H9 (cell line): ENCODE measurements around the gene EPB41. TPM values are rescaled to one million over a fixed set of nuclear protein-coding genes. Genes with fewer than 3 reads are reported as not detected.
A peak's percentile ranks its signal among the peaks of the same experiment; 100 is the strongest.

Source experiments
- DNase-seq: peaks from one replicate; pipeline ENCODE4 v3.0.0-alpha.2; 2017
- H2AFZ ChIP-seq: one replicate; pipeline ENCODE4 v1.6.1; 2013; ENCODE audit warnings: mild to moderate bottlenecking, low read length, control low read depth, moderate library complexity
- H2AK5ac ChIP-seq: 2 replicates; pipeline ENCODE4 v1.6.1; 2013; ENCODE audit warnings: low read length, control low read depth, mixed read lengths; ENCODE audit not compliant: insufficient read length
- H2BK120ac ChIP-seq: one replicate; pipeline ENCODE4 v1.6.1; 2013; ENCODE audit warnings: low read depth, mild to moderate bottlenecking, low read length, control low read depth, inconsistent platforms; ENCODE audit not compliant: poor library complexity, severe bottlenecking
- H2BK12ac ChIP-seq: 2 replicates; pipeline ENCODE4 v1.6.1; 2013; ENCODE audit warnings: low read length, control low read depth, mixed read lengths, low read depth; ENCODE audit not compliant: insufficient read length
- H2BK15ac ChIP-seq: 2 replicates; pipeline ENCODE4 v1.6.1; 2013; ENCODE audit warnings: low read depth, low read length, control low read depth
- H2BK20ac ChIP-seq: one replicate; pipeline ENCODE4 v1.6.1; 2013; ENCODE audit warnings: low read depth, mild to moderate bottlenecking, low read length, control low read depth, inconsistent platforms; ENCODE audit not compliant: poor library complexity, severe bottlenecking
- H2BK5ac ChIP-seq: 2 replicates; pipeline ENCODE4 v1.6.1; 2013; ENCODE audit warnings: low read length, control low read depth, mixed read lengths; ENCODE audit not compliant: insufficient read length
- H3K14ac ChIP-seq: 2 replicates; pipeline ENCODE4 v1.6.1; 2013; ENCODE audit warnings: low read length, control low read depth; ENCODE audit not compliant: insufficient read depth
- H3K18ac ChIP-seq: 2 replicates; pipeline ENCODE4 v1.6.1; 2013; ENCODE audit warnings: low read depth, mild to moderate bottlenecking, mixed read lengths, low read length, control low read depth; ENCODE audit not compliant: insufficient read length
- H3K23ac ChIP-seq: 2 replicates; pipeline ENCODE4 v1.6.1; 2013; ENCODE audit warnings: low read length, control low read depth, mixed read lengths, low read depth; ENCODE audit not compliant: insufficient read length
- H3K23me2 ChIP-seq: 2 replicates; pipeline ENCODE4 v1.6.1; 2013; ENCODE audit warnings: low read depth, mild to moderate bottlenecking, mixed read lengths, low read length, control low read depth; ENCODE audit not compliant: insufficient read length, poor library complexity, severe bottlenecking
- H3K27ac ChIP-seq: 2 replicates; pipeline ENCODE4 v1.5.1; 2013; ENCODE audit warnings: low read length, control low read depth, mixed read lengths, low read depth; ENCODE audit not compliant: insufficient read length
- H3K27me3 ChIP-seq: 2 replicates; pipeline ENCODE4 v1.6.1; 2013; ENCODE audit warnings: low read length, control low read depth, inconsistent platforms; ENCODE audit not compliant: insufficient read depth
- H3K4ac ChIP-seq: 2 replicates; pipeline ENCODE4 v1.6.1; 2013; ENCODE audit warnings: low read depth, mild to moderate bottlenecking, control low read depth, inconsistent platforms, low read length, moderate library complexity
- H3K4me1 ChIP-seq: 2 replicates; pipeline ENCODE4 v1.6.1; 2013; ENCODE audit warnings: low read length, control low read depth, inconsistent platforms; ENCODE audit not compliant: insufficient read depth
- H3K4me2 ChIP-seq: 2 replicates; pipeline ENCODE4 v1.6.1; 2013; ENCODE audit warnings: low read length, control low read depth, mixed read lengths; ENCODE audit not compliant: insufficient read length, insufficient read depth
- H3K56ac ChIP-seq: 2 replicates; pipeline ENCODE4 v1.6.1; 2013; ENCODE audit warnings: low read depth, mild to moderate bottlenecking, mixed read lengths, low read length, control low read depth; ENCODE audit not compliant: insufficient read length
- H3K79me1 ChIP-seq: 2 replicates; pipeline ENCODE4 v1.6.1; 2013; ENCODE audit warnings: low read depth, mild to moderate bottlenecking, moderate library complexity, low read length, control low read depth, inconsistent platforms; ENCODE audit not compliant: insufficient read depth, poor library complexity, severe bottlenecking
- H3K79me2 ChIP-seq: 2 replicates; pipeline ENCODE4 v1.6.1; 2013; ENCODE audit warnings: low read length, control low read depth, inconsistent platforms; ENCODE audit not compliant: insufficient read depth
- H3K9ac ChIP-seq: 2 replicates; pipeline ENCODE4 v1.6.1; 2013; ENCODE audit warnings: low read length, control low read depth, mixed read lengths; ENCODE audit not compliant: insufficient read length; ENCODE audit errors: extremely low read depth
- H3K9me3 ChIP-seq: one replicate; pipeline ENCODE4 v1.6.1; 2013; ENCODE audit warnings: low read depth, low read length, inconsistent platforms; ENCODE audit not compliant: control insufficient read depth
- H3T11ph ChIP-seq: one replicate; pipeline ENCODE4 v1.6.1; 2013; ENCODE audit warnings: mild to moderate bottlenecking, low read length, control low read depth, inconsistent platforms
- H4K20me1 ChIP-seq: one replicate; pipeline ENCODE4 v1.6.1; 2013; ENCODE audit not compliant: control insufficient read depth, insufficient read length, insufficient read depth
- H4K5ac ChIP-seq: 2 replicates; pipeline ENCODE4 v1.6.1; 2013; ENCODE audit warnings: low read depth, mild to moderate bottlenecking, mixed read lengths, low read length, control low read depth; ENCODE audit not compliant: insufficient read length
- H4K8ac ChIP-seq: replicated peaks from 2 replicates; pipeline ENCODE4 v1.6.1; 2013; ENCODE audit warnings: low read length, control low read depth, mixed read lengths, low read depth; ENCODE audit not compliant: insufficient read length
- H4K91ac ChIP-seq: 2 replicates; pipeline ENCODE4 v1.6.1; 2013; ENCODE audit warnings: low read depth, mild to moderate bottlenecking, moderate library complexity, mixed read lengths, low read length, control low read depth; ENCODE audit not compliant: insufficient read length
- H3K27ac Mint-ChIP-seq, 3 experiments: 2 replicates in 2 of 3; 3 replicates in 1 of 3; pipeline ENCODE4 v1.8.0; 2020 to 2021; ENCODE audit warnings: mixed read lengths in 3 of 3, mild to moderate bottlenecking in 1 of 3, moderate library complexity in 1 of 3
- H3K27me3 Mint-ChIP-seq: 2 replicates; pipeline ENCODE4 v1.8.0; 2021; ENCODE audit warnings: low read depth, mild to moderate bottlenecking, moderate library complexity, mixed read lengths
- H3K36me3 Mint-ChIP-seq, 3 experiments: 2 replicates in 2 of 3; 3 replicates in 1 of 3; pipeline ENCODE4 v1.8.0; 2020 to 2021; ENCODE audit warnings: low read depth in 3 of 3, mixed read lengths in 3 of 3; ENCODE audit not compliant: insufficient read depth in 1 of 3
- H3K4me1 Mint-ChIP-seq, 2 experiments: 2 replicates each; pipeline ENCODE4 v1.8.0; 2020; ENCODE audit warnings: mixed read lengths in 2 of 2
- H3K4me3 Mint-ChIP-seq, 2 experiments: 2 replicates in 1 of 2; 3 replicates in 1 of 2; pipeline ENCODE4 v1.8.0; 2020 to 2021; ENCODE audit warnings: mild to moderate bottlenecking in 2 of 2, mixed read lengths in 2 of 2, moderate library complexity in 1 of 2
- H3K9me3 Mint-ChIP-seq, 2 experiments: 2 replicates in 1 of 2; 3 replicates in 1 of 2; pipeline ENCODE4 v1.8.0; 2020; ENCODE audit warnings: mild to moderate bottlenecking in 2 of 2, mixed read lengths in 2 of 2, moderate library complexity in 1 of 2
- CTCF ChIP-seq: fragments of 200-600 bp; sonication (generic); conservative IDR thresholded peaks from 3 replicates; pipeline ENCODE4 v1.8.0; 2021; ENCODE audit warnings: antibody characterized with exemption, mild to moderate bottlenecking
- WGBS: extraction: QIAGEN DNeasy Blood & Tissue Kit; methylation state at CpG from one replicate; pipeline ENCODE4 v1.1.7; 2013; ENCODE audit warnings: missing lambda C conversion rate, low lambda C conversion rate, mixed read lengths; ENCODE audit not compliant: insufficient read length; ENCODE audit errors: extremely low coverage; 5-methylcytosine and 5-hydroxymethylcytosine counted together
- total RNA-seq: library from RNA; stranded (reverse); gene quantifications from 2 replicates; pipeline ENCODE4 v1.2.1, GENCODE V29; 2021

EPB41 gene
- total RNA-seq, 1 experiment from 2014 or later = 75.4 TPM

GRCh38 chr1:29134695-29135028, 220.3 kb downstream of the EPB41 start:
- no peak overlapping the region for H4K5ac ChIP-seq
- no peak overlapping the region; the same call in 1 of the 2 replicates for H3K14ac ChIP-seq
- no CpG with 5 or more reads among the region's 10 CpGs for WGBS
- no peak overlapping the region for H3K23ac ChIP-seq
- H2BK5ac ChIP-seq = no peak overlapping the region
- no peak overlapping the region for H4K91ac ChIP-seq
- Mint-ChIP-seq H3K36me3 (peaks cover 0 to 4% (median 0%) of the 10 kb centered on the region in 3 experiments; a peak in 2 of 7 replicates), H3K27ac (peak overlapping the region in 1 of 3 experiments; percentile 36; a peak in 1 of 7 replicates), H3K9me3 (peaks cover 0 to 6% of the 10 kb centered on the region in 2 experiments; a peak in 1 of 5 replicates), H3K4me1 (peaks cover 6 to 9% of the 10 kb centered on the region in 2 experiments; a peak in 3 of 4 replicates), H3K4me3 (no peak overlapping the region; a peak in 1 of 5 replicates), H3K27me3 (peaks cover 7% of the 10 kb centered on the region)
- H2BK120ac ChIP-seq = no peak overlapping the region
- H3K4me1 ChIP-seq = peaks cover 3% of the 10 kb centered on the region; the same call in 1 of the 2 replicates
- no peaks in the 10 kb centered on the region for H3K23me2 ChIP-seq
- TF ChIP-seq CTCF = no peak
- H2BK12ac ChIP-seq = no peak overlapping the region
- H2BK15ac ChIP-seq = no peak overlapping the region
- H3K4ac ChIP-seq = no peak overlapping the region; the same call in 1 of the 2 replicates
- no peak overlapping the region for H3T11ph ChIP-seq
- no peak for DNase-seq
- no peaks in the 10 kb centered on the region for H4K20me1 ChIP-seq
- no peak overlapping the region for H3K27ac ChIP-seq
- H2AK5ac ChIP-seq = no peak overlapping the region
- H3K9ac ChIP-seq = no peak overlapping the region
- no peak overlapping the region for H2BK20ac ChIP-seq
- no peak overlapping the region for H4K8ac ChIP-seq
- no peaks in the 10 kb centered on the region for H3K9me3 ChIP-seq
- H3K27me3 ChIP-seq = no peaks in the 10 kb centered on the region
- no peak overlapping the region for H3K56ac ChIP-seq
- H3K79me1 ChIP-seq = no peaks in the 10 kb centered on the region
- H3K4me2 ChIP-seq = no peak overlapping the region
- H2AFZ ChIP-seq = no peak overlapping the region
- H3K79me2 ChIP-seq = no peaks in the 10 kb centered on the region
- no peak overlapping the region for H3K18ac ChIP-seq
